Tibial artery (tissue), 4 donors: ENCODE measurements around the gene PHC3.

Experiments
- DNase-seq, 2 donors: peaks; one replicate each; pipeline ENCODE4 v3.0.0-alpha.2; 2019
- H3K27ac ChIP-seq, 2 donors: fragments of 200-600 bp; sonication (generic) in 1 of 2; 1 replicate in 1 of 2; 2 replicates in 1 of 2; pipeline ENCODE4 v1.5.1; 2018 to 2019; ENCODE audit warnings: mild to moderate bottlenecking in 1 of 2
- H3K27me3 ChIP-seq, 2 donors: fragments of 200-600 bp; sonication (generic) in 1 of 2; one replicate each; pipeline versions ENCODE4 v1.5.1 to v1.6.0; 2016 to 2019
- H3K36me3 ChIP-seq, 3 donors: fragments of 200-600 bp; sonication (generic) in 2 of 3; one replicate each; pipeline ENCODE4 v1.5.1; 2016 to 2019; ENCODE audit warnings: mild to moderate bottlenecking in 2 of 3
- H3K4me1 ChIP-seq, 4 donors: fragments of 200-600 bp; sonication (generic) in 2 of 4; 1 replicate in 3 of 4; 2 replicates in 1 of 4; pipeline ENCODE4 v1.5.1; 2016 to 2019
- H3K4me3 ChIP-seq, 2 donors: fragments of 200-600 bp; sonication (generic) in 1 of 2; 1 replicate in 1 of 2; 2 replicates in 1 of 2; pipeline ENCODE4 v1.5.1; 2018 to 2019; ENCODE audit warnings: mild to moderate bottlenecking in 2 of 2
- H3K9me3 ChIP-seq, 3 donors: fragments of 200-600 bp; sonication (generic) in 1 of 3; one replicate each; pipeline ENCODE4 v1.5.1; 2016 to 2019
- CTCF ChIP-seq, 2 experiments: fragments of 200-600 bp in 1 of 2; fragments of 450-650 bp in 1 of 2; IDR thresholded peaks; one replicate each; pipeline ENCODE4 v1.5.1; 2017 to 2019; ENCODE audit warnings: antibody characterized with exemption in 2 of 2, mild to moderate bottlenecking in 1 of 2, moderate library complexity in 1 of 2
- intact Hi-C: fragments of 100-400 bp; cut with DNase I; formaldehyde crosslinking; loops from one replicate; pipeline ENCODE4 v1.15.0; 2023; ENCODE audit warnings: low total_unique reads

PHC3 gene

GRCh38 chr3:170089862-170090600 is 91.5 kb downstream of the PHC3 start:
- H3K27me3 ChIP-seq = no peaks in the 10 kb centered on the region
- H3K27ac ChIP-seq = no peak overlapping the region
- no peaks in the 10 kb centered on the region for H3K9me3 ChIP-seq
- H3K4me3 ChIP-seq = no peak overlapping the region
- DNase-seq = no peak
- no peak for TF ChIP-seq CTCF (IDR thresholded peaks at IDR 0.05)
- peaks cover 33 to 59% (median 33%) of the 10 kb centered on the region in 3 donors for H3K36me3 ChIP-seq
- intact Hi-C loops = no loop called here
- H3K4me1 ChIP-seq = no peaks in the 10 kb centered on the region

GRCh38 chr3:170085396-170085795 is 96.1 kb downstream of the PHC3 start:
- Histone ChIP-seq H3K27me3 (no peaks in the 10 kb centered on the region), H3K36me3 (peaks cover 25 to 39% (median 37%) of the 10 kb centered on the region in 3 donors), H3K4me1 (no peaks in the 10 kb centered on the region), H3K27ac (no peak overlapping the region), H3K4me3 (no peak overlapping the region), H3K9me3 (no peaks in the 10 kb centered on the region)
- no peak for DNase-seq
- TF ChIP-seq CTCF (IDR thresholded peaks at IDR 0.05) = no peak
- intact Hi-C loops = no loop called here

GRCh38 chr3:170083343-170083742 is 98.2 kb downstream of the PHC3 start:
- H3K27ac ChIP-seq = no peak overlapping the region
- peaks cover 25 to 37% (median 33%) of the 10 kb centered on the region in 3 donors for H3K36me3 ChIP-seq
- H3K4me3 ChIP-seq = no peak overlapping the region
- DNase-seq = no peak
- no peaks in the 10 kb centered on the region for H3K4me1 ChIP-seq
- H3K27me3 ChIP-seq = no peaks in the 10 kb centered on the region
- no peaks in the 10 kb centered on the region for H3K9me3 ChIP-seq
- intact Hi-C loops = no loop called here
- no peak for TF ChIP-seq CTCF (IDR thresholded peaks at IDR 0.05)

- H3K4me3 ChIP-seq = no peak overlapping the region
- no peak for TF ChIP-seq CTCF (IDR thresholded peaks at IDR 0.05)
- H3K36me3 ChIP-seq = peaks cover 15 to 34% (median 33%) of the 10 kb centered on the region in 3 donors
- no peaks in the 10 kb centered on the region for H3K4me1 ChIP-seq
- DNase-seq = no peak
- H3K27me3 ChIP-seq = no peaks in the 10 kb centered on the region
- no peak overlapping the region for H3K27ac ChIP-seq
- H3K9me3 ChIP-seq = no peaks in the 10 kb centered on the region
- intact Hi-C loops = no loop called here
These were observed 100.3 kb downstream of the PHC3 start for GRCh38 chr3:170081079-170081741.

GRCh38 chr3:170080605-170081004 is 100.9 kb downstream of the PHC3 start:
- intact Hi-C loops = no loop called here
- no peak for TF ChIP-seq CTCF (IDR thresholded peaks at IDR 0.05)
- Histone ChIP-seq H3K9me3 (no peaks in the 10 kb centered on the region), H3K27ac (no peak overlapping the region), H3K4me1 (no peaks in the 10 kb centered on the region), H3K27me3 (no peaks in the 10 kb centered on the region), H3K36me3 (peaks cover 11 to 28% (median 28%) of the 10 kb centered on the region in 3 donors), H3K4me3 (no peak overlapping the region)
- no peak for DNase-seq
